Measurements from ENCODE around the gene METRN. TPM values are rescaled to one million over a fixed set of nuclear protein-coding genes. Genes with fewer than 3 reads are reported as not detected.

METRN gene
- polyA plus RNA-seq, 1 of the 3 experiments (the other 2 are of a cell fraction): 59.7 TPM

GRCh38 chr16:667113-667779, 47.7 kb upstream of the METRN start:
- H3K9me2 ChIP-seq: no peaks in the 10 kb centered on the region
- H4K20me1 ChIP-seq (ENCODE audit: insufficient read depth): 0 out of 2 replicates have a peak, but pooled peaks cover 6% of the 10 kb centered on the region
- no peak overlapping the region for H3K4me2 ChIP-seq
- CTCF ChIA-PET: interaction anchor here (0.6 to 6.3 kb wide), 16 partner anchors 9 to 123 kb away, joined by 3 to 69 read pairs (median 4); partner anchors contain the start of genes JMJD8, RHBDL1, WDR24 and WDR90
- DNase-seq: no peak
- peak overlapping the region; percentile 25 to 81; a peak in 3 of 4 replicates for H3K27ac ChIP-seq (ENCODE audit: low read depth in 2 of 2, low read length in 1 of 2)
- TF ChIP-seq FOSL2 (IDR thresholded peaks at IDR 0.05; ENCODE audit: borderline replicate concordance, low read depth): no peak
- no peak for TF ChIP-seq TEAD4 (IDR thresholded peaks at IDR 0.05; ENCODE audit: borderline replicate concordance, insufficient read depth)
- peaks cover 0 to 20% of the 10 kb centered on the region in 2 experiments; a peak in 1 of 4 replicates for H3K4me1 ChIP-seq (ENCODE audit: control insufficient read depth in 1 of 2, insufficient read depth in 2 of 2, low read depth in 1 of 2, low read length in 1 of 2)
- no peak overlapping the region for H3K4me3 ChIP-seq (ENCODE audit: low read depth in 2 of 2, low read length in 1 of 2)
- H3K9me3 ChIP-seq: no peaks in the 10 kb centered on the region
- no peaks in the 10 kb centered on the region for H3K27me3 ChIP-seq (ENCODE audit: insufficient read depth)
- H3K79me2 ChIP-seq (ENCODE audit: insufficient read depth): peaks cover 25% of the 10 kb centered on the region
- POLR2A ChIA-PET: interaction anchor here (0.6 to 1.5 kb wide), 4 partner anchors 8 to 17 kb away, joined by 3 to 4 read pairs (median 4); partner anchors contain the start of genes JMJD8, RHBDL1 and STUB1
- 76% methylated on average over 17 of the region's 22 CpGs for WGBS (ENCODE audit: low lambda C conversion rate)
- no peaks in the 10 kb centered on the region for H3F3A ChIP-seq (replicated peaks; ENCODE audit: insufficient read depth)
- H3K36me3 ChIP-seq (replicated peaks in 1 of 2; ENCODE audit: control insufficient read depth in 1 of 2, insufficient read depth in 2 of 2, low read length in 1 of 2): peaks cover 5 to 41% of the 10 kb centered on the region in 2 experiments
- H3K9ac ChIP-seq: no peak overlapping the region; the same call in 1 of the 2 replicates
- peak overlapping the region; percentile 36; the same call in 1 of the 2 replicates for H2AFZ ChIP-seq (ENCODE audit: low read depth)

GRCh38 chr16:667780-668518, 47.0 kb upstream of the METRN start, which contains the start of gene RHOT2:
RHOT2 (plus strand) TSS chr16:668132; CDS start chr16:668200, 68 bp downstream.
- Histone ChIP-seq H3K27ac (ENCODE audit: low read depth in 2 of 2, low read length in 1 of 2) (peak within 1 kb of the TSS; percentile 56 to 81), H3K9me2 (no peaks in the 10 kb centered on the region), H3K36me3 (replicated peaks in 1 of 2; ENCODE audit: control insufficient read depth in 1 of 2, insufficient read depth in 2 of 2, low read length in 1 of 2) (peaks cover 5 to 42% of the 10 kb centered on the region in 2 experiments), H3K4me2 (peak within 1 kb of the TSS; percentile 96), H2AFZ (ENCODE audit: low read depth) (peak within 1 kb of the TSS; percentile 36; the same call in 1 of the 2 replicates), H3K79me2 (ENCODE audit: insufficient read depth) (peaks cover 25% of the 10 kb centered on the region), H4K20me1 (ENCODE audit: insufficient read depth) (0 out of 2 replicates have a peak, but pooled peaks cover 6% of the 10 kb centered on the region), H3K4me3 (ENCODE audit: low read depth in 2 of 2, low read length in 1 of 2) (peak within 1 kb of the TSS; percentile 88 to 93), H3K27me3 (ENCODE audit: insufficient read depth) (no peaks in the 10 kb centered on the region), H3K4me1 (ENCODE audit: control insufficient read depth in 1 of 2, insufficient read depth in 2 of 2, low read depth in 1 of 2, low read length in 1 of 2) (peaks cover 0 to 15% of the 10 kb centered on the region in 2 experiments; a peak in 1 of 4 replicates), H3F3A (replicated peaks; ENCODE audit: insufficient read depth) (no peaks in the 10 kb centered on the region), H3K9me3 (no peaks in the 10 kb centered on the region), H3K9ac (peak within 1 kb of the TSS; percentile 88)
- under 1% methylated on average over 26 of the region's 78 CpGs for WGBS (ENCODE audit: low lambda C conversion rate)
- POLR2A ChIA-PET: interaction anchor here (0.6 to 1.5 kb wide), 3 partner anchors 11 to 16 kb away, joined by 4 read pairs; partner anchors contain the start of genes JMJD8 and STUB1
- CTCF ChIA-PET: interaction anchor here (0.6 to 6.3 kb wide), 19 partner anchors 8 to 276 kb away, joined by 3 to 69 read pairs (median 5); partner anchors contain the start of genes JMJD8, RHBDL1, WDR24 and WDR90
- peak; percentile 96 for DNase-seq
- TF ChIP-seq SIN3A (IDR thresholded peaks at IDR 0.05; ENCODE audit: borderline replicate concordance, low read depth, low read length) (peak; percentile 95; the same call in 1 of the 2 replicates), PBX3 (IDR thresholded peaks at IDR 0.05) (peak; percentile 57), EP300 (IDR thresholded peaks at IDR 0.05; ENCODE audit: borderline replicate concordance in 1 of 2, low read depth in 1 of 2, low read length in 1 of 2) (peak; percentile 25 to 30; a peak in 1 of 4 replicates), RCOR1 (IDR thresholded peaks at IDR 0.05; ENCODE audit: low read length) (no peak; the same call in 1 of the 2 replicates), ELF1 (IDR thresholded peaks at IDR 0.05) (peak; percentile 79), NFIC (IDR thresholded peaks at IDR 0.05; ENCODE audit: borderline replicate concordance) (no peak), TAF1 (IDR thresholded peaks at IDR 0.05; ENCODE audit: borderline replicate concordance, low read depth, low read length) (peak; percentile 90), POLR2AphosphoS5 (IDR thresholded peaks at IDR 0.05; ENCODE audit: low read depth, low read length) (peak; percentile 77; the same call in 1 of the 2 replicates), MAX (IDR thresholded peaks at IDR 0.05; ENCODE audit: low read depth) (peak; percentile 61; the same call in 1 of the 2 replicates), GATA2 (CRISPR knock-in tag; IDR thresholded peaks at IDR 0.05) (no peak), SMC3 (IDR thresholded peaks at IDR 0.05; ENCODE audit: low read depth, low read length) (peak; percentile 53), ZBTB33 (IDR thresholded peaks at IDR 0.05; ENCODE audit: borderline replicate concordance, low read depth) (peak; percentile 52; the same call in 1 of the 2 replicates), CHD2 (IDR thresholded peaks at IDR 0.05; ENCODE audit: low read length, partially characterized antibody) (peak; percentile 73), GABPA (IDR thresholded peaks at IDR 0.05; ENCODE audit: low read depth) (peak; percentile 90), YY1 (IDR thresholded peaks at IDR 0.05; ENCODE audit: low read depth) (peak; percentile 83), RFX5 (IDR thresholded peaks at IDR 0.05; ENCODE audit: low read length) (no peak), FOSL2 (IDR thresholded peaks at IDR 0.05; ENCODE audit: borderline replicate concordance, low read depth) (no peak; the same call in 1 of the 2 replicates), CTCF (IDR thresholded peaks at IDR 0.05) (peak; percentile 82)
